Measurements from ENCODE around the gene ZBED1. TPM values are rescaled to one million over a fixed set of nuclear protein-coding genes. Genes with fewer than 3 reads are reported as not detected.
"Not testable (repeated sequence)": the region's sequence is repeated elsewhere in the genome, so short reads cannot be mapped to it uniquely, and the experiment has no call there.

Gene ZBED1
- polyA plus RNA-seq, 1 donor, result 15.9 TPM

DNA sequence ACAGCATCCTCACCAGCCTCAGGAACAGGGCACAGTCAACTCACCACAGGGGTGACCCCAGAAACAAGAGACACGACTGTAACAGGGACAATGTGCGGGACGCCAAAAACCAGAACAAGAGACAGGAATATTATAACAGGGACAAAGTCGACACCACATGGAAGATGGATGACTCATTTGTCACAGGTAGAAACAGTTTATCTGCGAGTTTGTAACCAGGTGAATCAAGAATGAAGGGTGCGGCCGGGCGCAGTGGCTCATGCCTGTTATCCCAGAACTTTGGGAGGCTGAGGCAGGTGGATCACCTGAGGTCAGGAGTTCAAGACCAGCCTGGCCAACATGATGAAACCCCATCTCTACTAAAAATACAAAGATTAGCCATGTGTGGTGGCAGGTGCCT, 44.7 kb downstream of the ZBED1 start:
- not testable (repeated sequence) for DNase-seq (ENCODE audit: low read depth)

DNA sequence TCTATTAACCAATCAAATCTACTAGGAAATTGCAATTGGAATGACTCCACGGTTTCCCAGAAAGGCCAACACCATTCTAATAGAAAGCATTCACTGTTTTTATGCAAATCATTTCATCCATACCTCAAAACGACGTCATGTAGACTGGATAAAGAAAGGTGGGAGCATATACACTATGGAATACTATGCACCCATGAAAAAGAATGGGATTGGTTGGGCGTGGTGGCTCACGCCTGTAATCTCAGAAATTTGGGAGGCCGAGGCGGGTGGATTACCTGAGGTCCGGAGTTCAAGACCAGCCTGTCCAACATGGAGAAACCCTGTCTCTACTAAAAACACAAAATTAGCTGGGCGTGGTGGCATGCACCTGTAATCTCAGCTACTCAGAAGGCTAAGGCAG, 46.2 kb downstream of the ZBED1 start:
- DNase-seq (ENCODE audit: low read depth), result not testable (repeated sequence)

DNA sequence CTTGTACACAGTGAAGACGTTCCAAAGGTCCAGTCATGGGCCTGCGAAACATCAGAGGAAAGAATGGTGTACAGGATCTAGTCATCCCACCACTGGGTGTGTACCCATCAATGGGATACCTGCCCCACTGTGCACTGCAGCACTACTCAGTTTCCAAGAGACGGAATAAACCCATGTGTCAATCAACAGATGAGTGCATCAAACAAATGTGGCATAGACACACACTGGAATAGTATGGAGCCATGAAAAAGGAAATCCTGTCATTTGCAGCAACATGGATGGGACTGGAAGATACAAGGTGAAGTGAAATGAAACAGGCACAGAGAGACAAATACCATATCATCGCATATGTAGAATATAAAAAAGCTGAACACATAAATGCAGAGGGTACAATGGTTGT, 48.0 kb downstream of the ZBED1 start:
- DNase-seq (ENCODE audit: low read depth), result no peak

DNA sequence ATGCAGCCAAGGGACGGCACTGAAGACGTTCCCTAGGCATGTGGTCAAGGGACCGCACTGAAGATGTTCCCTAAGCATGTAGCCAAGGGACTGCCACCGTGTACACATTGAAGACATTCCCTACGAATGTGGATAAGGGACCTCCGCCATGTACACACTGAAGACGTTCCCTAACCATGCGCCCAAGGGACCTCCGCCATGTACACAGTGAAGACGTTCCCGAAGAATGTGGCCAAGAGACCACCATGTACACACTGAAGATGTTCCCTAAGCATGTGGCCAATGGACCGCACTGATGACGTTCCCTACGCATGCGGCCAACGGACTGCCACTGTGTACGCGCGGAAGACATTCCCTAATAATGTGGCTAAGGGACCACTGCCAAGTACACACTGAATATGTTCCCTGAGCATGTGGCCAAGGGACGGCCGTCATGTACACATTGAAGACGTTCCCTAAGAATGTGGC, 48.4 kb downstream of the ZBED1 start:
- no peak for DNase-seq (ENCODE audit: low read depth)

DNA sequence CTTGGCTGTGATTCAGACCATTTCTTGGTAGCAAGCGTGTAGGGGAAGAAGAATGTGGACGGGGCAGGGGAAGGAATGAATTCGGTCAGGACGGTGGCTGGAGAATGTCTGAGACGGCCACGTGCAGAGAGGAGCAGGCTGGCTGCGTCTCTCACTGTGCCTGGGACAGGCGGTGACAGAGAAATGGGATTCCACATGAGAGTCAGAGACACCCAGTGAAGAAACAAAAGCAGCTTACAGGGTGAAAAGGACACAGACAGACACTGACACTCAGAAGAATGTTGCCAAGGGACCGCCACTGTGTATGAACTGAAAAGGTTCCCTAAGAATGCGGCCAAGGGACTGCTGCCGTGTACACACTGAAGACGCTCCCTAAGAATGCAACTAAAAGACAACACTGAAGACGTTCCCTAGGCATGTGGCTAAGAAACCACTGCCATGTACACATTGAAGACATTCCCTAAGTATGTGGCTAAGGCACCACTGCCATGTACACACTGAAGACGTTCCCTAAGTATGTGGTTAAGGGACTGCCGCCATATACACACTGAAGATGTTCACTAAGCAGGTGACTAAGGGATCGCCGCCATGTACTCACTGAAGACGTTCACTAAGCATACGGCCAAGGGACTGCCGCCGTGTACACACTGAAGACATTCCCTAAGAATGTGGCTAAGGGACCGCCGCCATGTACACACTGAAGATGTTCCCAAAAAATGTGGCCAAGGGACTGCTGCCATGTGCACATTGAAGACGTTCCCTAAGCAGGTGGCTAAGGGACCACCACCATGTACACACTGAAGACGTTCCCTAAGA, 49.1 kb downstream of the ZBED1 start:
- no peak for DNase-seq (ENCODE audit: low read depth)

DNA sequence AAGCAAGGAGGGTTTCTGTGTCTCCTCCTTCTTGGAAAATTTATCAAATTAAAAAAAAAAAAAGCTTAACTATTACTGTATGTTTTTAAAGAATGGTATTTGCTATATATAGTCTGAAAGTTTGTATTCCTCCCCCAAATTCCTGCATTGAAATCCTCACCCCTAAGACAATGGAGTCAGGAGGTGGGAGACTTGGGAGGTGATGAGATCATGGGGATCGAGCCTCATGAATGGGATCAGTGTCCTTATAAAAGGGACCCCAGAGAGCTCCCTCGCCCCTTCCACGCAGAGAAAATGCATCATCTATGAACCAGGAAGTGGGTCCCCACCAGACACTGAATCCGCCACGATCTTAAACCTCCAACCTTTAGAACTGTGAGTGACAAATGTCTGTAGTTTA, 50.1 kb downstream of the ZBED1 start:
- DNase-seq (ENCODE audit: low read depth), result no peak

DNA sequence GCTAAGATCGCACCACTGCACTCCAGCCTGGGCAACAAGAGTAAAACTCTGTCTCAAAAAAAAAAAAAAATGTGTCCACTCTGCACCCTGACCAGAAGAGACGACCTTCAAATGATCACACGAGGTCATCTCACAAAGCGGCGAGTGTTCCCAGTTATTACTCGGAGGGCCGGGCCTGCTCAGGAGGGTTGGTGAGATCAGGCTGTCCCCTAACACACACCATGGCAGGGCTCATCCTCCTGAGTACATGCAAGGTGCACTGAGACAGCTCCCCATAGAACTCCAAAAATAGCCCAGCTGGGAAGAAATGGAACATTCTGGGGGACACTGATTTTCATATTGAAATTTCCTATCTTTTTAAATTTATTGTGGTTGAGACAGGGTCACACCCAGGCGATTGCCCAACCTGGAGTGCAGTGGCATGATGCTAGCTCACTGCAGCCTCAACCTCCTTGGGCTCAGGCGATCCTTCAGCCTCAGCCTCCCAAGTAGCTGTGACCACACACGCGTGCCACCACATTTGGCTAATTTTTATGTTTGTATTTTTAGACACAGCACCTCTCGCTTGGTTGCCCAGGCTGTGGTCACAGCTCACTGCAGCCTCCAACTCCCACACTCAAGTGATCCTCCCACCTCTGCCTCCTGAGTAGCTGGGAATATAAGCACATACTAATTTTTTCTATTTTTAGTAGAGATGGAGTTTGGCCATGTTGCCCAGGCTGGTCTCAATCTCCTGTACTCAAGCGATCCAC, 51.5 kb downstream of the ZBED1 start:
- no peak for DNase-seq (ENCODE audit: low read depth)

DNA sequence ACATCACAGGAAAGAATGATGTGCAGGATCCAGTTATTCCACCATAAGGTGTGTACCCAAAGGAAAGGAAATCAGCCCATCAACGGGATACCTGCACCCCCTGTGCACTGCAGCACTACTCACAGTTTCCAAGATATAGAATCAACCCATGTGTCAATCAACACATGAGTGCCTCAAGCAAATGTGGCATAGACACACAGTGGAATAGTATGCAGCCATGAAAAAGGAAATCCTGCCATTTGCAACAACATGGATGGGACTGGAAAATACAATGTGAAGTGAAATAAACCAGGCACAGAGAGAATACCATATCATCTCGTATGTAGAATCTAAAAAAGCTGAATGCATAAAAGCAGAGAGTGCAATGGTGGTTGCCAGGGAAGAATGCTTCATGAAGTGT, 53.3 kb downstream of the ZBED1 start:
- no peak for DNase-seq (ENCODE audit: low read depth)

DNA sequence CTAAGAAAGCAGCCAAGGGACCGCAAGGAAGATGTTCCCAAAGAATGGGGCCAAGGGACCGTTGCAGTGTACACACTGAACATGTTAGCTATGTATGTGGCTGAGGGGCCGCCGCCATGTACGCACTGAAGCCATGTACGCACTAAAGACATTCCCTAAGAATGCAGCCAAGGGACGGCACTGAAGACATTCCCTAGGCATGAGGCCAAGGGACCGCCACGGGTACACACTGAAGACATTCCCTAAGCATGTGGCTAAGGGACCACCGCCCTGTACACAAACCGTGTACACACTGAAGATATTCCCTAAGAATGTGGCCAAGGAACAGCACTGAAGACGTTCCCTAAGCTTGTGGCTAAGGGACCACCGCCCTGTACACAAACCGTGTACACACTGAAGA, 54.0 kb downstream of the ZBED1 start:
- DNase-seq (ENCODE audit: low read depth), result no peak

DNA sequence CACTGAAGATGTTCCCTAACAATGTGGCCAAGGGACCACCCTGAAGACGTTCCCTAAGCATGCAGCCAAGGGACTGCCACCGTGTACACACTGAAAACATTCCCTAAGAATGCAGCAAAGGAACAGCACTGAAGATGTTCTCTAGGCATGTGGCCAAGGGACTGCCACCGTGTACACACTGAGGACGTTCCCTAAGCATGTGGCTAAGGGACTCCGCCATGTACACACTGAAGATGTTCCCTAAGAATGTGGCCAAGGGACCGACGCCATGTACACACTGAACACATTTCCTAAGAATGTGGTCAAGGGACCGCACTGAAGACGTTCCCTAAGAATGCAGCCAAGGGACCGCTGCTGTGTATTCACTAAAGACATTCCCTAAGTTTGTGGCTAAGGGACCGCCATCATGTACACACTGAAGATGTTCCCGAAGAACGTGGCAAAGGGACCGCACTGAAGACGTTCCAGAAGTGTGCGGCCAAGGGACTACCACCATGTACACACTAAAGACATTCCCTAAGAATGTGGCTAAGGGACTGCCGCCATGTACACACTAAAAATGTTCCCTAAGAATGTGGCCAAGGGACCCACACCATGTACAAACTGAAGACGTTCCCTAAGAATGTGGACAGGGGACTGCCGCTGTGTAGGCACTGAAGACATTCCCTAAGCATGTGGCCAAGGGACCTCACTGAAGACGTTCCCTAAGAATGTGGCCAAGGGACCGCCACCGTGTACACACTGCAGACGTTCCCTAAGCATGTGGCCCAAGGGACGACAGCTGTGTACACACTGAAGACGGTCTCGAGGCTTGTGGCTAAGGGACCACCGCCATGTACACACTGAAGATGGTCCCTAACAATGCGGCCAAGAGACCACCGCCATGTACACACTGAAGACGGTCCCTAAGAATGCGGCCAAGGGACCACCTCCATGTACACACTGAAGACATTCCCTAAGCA, 54.8 kb downstream of the ZBED1 start:
- no peak for DNase-seq (ENCODE audit: low read depth)

DNA sequence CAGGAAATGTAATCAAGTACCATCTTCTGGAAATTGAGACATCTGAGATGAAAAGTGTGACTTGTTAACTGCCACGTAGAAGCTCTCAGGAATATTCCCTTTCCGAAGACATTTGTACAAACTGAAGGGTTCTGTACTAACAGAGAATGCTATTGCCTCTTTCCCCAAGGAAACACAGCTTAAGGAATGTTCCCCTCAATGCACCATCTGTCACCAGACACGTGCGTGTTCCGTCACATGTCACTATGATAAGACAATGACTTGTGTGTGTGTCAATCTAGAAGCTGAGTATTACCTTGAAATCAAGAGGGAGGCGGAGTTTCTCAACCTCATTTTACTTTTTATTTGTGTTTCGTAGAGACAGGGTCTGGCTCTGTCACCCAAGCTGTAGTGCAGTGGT, 58.1 kb downstream of the ZBED1 start:
- no peak for DNase-seq (ENCODE audit: low read depth)

DNA sequence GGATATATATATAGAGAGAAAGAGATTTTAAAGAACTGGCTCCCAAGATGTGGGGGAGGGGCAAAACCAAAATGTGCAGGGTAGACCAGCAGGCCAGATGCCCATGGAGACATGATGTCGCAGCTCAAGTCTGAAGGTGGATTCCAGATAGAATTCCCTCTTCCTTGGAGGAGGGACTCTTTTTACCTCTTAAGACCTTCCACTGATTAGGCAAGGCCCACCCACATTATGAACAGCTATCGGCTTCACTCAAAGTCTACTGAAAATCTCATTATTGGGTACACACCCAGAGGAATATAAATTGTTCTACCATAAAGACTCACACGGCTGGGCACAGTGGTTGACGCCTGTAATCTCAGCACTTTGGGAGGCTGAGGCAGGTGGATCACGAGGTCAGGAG, 59.3 kb downstream of the ZBED1 start:
- DNase-seq (ENCODE audit: low read depth), result no peak

DNA sequence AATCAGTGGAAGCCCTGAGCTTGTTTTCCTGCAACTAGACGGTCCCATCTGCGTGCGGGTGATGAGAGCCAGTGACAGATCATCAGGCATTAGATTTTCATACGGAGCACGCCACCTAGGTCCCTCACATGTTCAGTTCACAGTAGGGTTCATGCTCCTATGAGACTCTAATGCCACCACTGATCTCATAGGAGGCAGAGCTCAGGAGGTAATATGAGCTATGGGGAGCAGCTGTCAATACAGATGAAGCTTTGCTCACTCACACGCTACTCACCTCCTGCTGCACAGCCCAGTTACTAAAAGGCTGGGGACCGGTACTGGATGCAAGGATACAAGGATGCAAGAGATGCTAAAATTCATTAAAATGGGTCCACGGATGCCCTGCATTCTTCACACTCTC, 61.2 kb downstream of the ZBED1 start:
- DNase-seq (ENCODE audit: low read depth), result no peak

Other genes with a start within 250 kb of the ZBED1 start
- gene DHRSX, start within 50 bp of the ZBED1 start, polyA plus RNA-seq (ENCODE audit: insufficient read length), result 11.3 TPM
- gene CD99, start 190.3 kb upstream of the ZBED1 start, polyA plus RNA-seq (ENCODE audit: insufficient read length), result 188 TPM